Activated CD8-positive, alpha-beta memory T cell treated with anti-CD3 and anti-CD28 coated beads, Interleukin-2, amount 10 ng/mL, durations not matched to agents 7 days and 5 days (primary cell): ENCODE data around the gene ELP4. TPM values are rescaled to one million over a fixed set of nuclear protein-coding genes. Genes with fewer than 3 reads are reported as not detected.

Experiments
- ATAC-seq: fragments of 150-1000 bp; cut with Tn5 transposase; one replicate; pipeline ENCODE4 v1.10.0; 2021; ENCODE audit warnings: moderate library complexity
- CTCF ChIA-PET: fragments of 350-600 bp; sonication (Branson Sonifier 250); formaldehyde crosslinking; loops from one replicate; lab custom pipeline; 2021; ENCODE audit warnings: antibody characterized with exemption; lab: Charles Lee
- DNase-seq: peaks from one replicate; pipeline ENCODE4 v3.0.0-alpha.2; 2020
- H3K27ac Mint-ChIP-seq: one replicate; pipeline ENCODE4 v1.8.0; 2021; ENCODE audit warnings: mild to moderate bottlenecking, mixed read lengths
- H3K27me3 Mint-ChIP-seq: one replicate; pipeline ENCODE4 v1.8.0; 2021; ENCODE audit warnings: mixed read lengths
- H3K36me3 Mint-ChIP-seq: one replicate; pipeline ENCODE4 v1.8.0; 2021; ENCODE audit warnings: mild to moderate bottlenecking, mixed read lengths
- H3K4me1 Mint-ChIP-seq: one replicate; pipeline ENCODE4 v1.8.0; 2021; ENCODE audit warnings: mixed read lengths
- H3K4me3 Mint-ChIP-seq: one replicate; pipeline ENCODE4 v1.8.0; 2021; ENCODE audit warnings: mild to moderate bottlenecking, moderate library complexity, mixed read lengths
- H3K9me3 Mint-ChIP-seq: one replicate; pipeline ENCODE4 v1.8.0; 2022; ENCODE audit warnings: low read depth, mixed read lengths
- total RNA-seq, 2 experiments: library from RNA; stranded (reverse); gene quantifications; one replicate each; pipeline ENCODE4 v1.2.3, GENCODE V29; 2021

The ELP4 gene
- total RNA-seq, 2 experiments from 2014 or later, result 20.7 to 23.7 TPM

DNA sequence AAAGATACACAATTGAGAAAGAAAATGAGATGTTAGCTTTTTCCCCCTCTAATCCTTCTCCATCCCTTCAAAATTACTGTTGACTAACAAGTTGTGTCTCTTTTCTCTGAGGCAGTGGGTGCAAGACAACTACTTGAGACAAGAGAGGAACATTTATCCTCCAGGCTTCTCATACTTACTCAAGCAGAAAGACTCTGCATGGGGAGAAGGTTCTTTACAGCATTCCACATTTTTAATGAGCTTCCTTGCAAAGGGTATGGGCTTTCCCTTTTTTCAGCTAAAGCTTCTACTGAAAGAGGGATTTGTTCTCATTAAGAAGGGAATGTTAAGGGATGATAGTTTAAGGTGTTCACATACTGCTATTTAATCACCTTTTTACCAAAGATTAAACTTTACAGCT lies 253.7 kb downstream of the ELP4 start:
- H3K4me3 Mint-ChIP-seq, result no peak overlapping the region
- ATAC-seq (no peak), DNase-seq (no peak)
- CTCF ChIA-PET, result interaction anchor here (0.7 kb wide), 1 partner anchor 656 kb away, joined by 3 read pairs; no protein-coding TSS in a partner anchor
- H3K9me3 Mint-ChIP-seq, result no peaks in the 10 kb centered on the region
- no peaks in the 10 kb centered on the region for H3K4me1 Mint-ChIP-seq
- H3K27ac Mint-ChIP-seq, result no peak overlapping the region
- no peaks in the 10 kb centered on the region for H3K36me3 Mint-ChIP-seq
- H3K27me3 Mint-ChIP-seq, result no peaks in the 10 kb centered on the region

DNA sequence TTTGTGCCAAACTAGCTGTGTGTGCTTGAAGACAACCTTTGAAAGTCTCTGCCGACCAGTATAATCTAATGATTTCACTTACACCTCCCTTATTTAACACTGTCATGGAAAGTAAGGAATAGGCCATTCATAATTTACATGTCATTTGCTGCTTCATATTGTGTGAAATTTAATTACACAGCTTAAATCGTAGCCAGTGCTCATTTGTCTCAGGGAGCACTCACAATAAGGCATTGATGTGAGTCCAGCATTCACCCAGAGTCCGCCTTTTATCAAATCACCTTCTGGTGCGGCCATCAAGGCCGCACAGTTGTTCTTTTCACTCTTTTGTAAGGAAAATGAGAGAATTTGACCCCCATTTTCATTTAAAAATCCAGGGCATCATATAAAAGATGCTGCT lies 254.7 kb downstream of the ELP4 start:
- no peak overlapping the region for H3K4me3 Mint-ChIP-seq
- H3K9me3 Mint-ChIP-seq, result no peaks in the 10 kb centered on the region
- CTCF ChIA-PET, result no interaction called here
- no peaks in the 10 kb centered on the region for H3K4me1 Mint-ChIP-seq
- H3K27ac Mint-ChIP-seq, result no peak overlapping the region
- no peaks in the 10 kb centered on the region for H3K27me3 Mint-ChIP-seq
- ATAC-seq (no peak), DNase-seq (no peak)
- H3K36me3 Mint-ChIP-seq, result no peaks in the 10 kb centered on the region

DNA sequence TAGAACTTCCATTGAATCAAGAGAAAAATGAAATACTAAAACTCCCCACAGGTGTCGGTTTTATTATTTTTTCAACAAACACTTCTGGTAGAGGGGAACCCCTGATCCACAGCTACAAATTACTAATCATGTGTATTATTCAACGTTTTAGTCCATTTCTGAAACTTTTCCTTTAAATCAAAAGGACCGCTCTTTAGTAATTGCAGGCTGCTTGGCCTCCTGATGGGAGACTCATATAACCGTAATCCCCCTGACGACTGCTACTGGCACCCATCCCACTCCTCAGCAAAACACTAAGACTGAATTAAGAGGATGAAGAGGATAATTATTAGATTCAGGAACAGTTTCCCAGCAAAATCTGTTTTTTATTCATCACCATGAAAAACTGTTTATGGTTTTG lies 255.2 kb downstream of the ELP4 start:
- ATAC-seq (no peak), DNase-seq (no peak)
- Mint-ChIP-seq H3K27me3 (no peaks in the 10 kb centered on the region), H3K4me1 (no peaks in the 10 kb centered on the region), H3K27ac (no peak overlapping the region), H3K9me3 (no peaks in the 10 kb centered on the region), H3K4me3 (no peak overlapping the region), H3K36me3 (no peaks in the 10 kb centered on the region)
- CTCF ChIA-PET, result no interaction called here

GRCh38 chr11:31767066-31767465 lies 257.5 kb downstream of the ELP4 start:
- no peaks in the 10 kb centered on the region for H3K27me3 Mint-ChIP-seq
- no peak overlapping the region for H3K27ac Mint-ChIP-seq
- no peaks in the 10 kb centered on the region for H3K9me3 Mint-ChIP-seq
- no peak for ATAC-seq
- no peaks in the 10 kb centered on the region for H3K36me3 Mint-ChIP-seq
- no peak for DNase-seq
- no peak overlapping the region for H3K4me3 Mint-ChIP-seq
- no peaks in the 10 kb centered on the region for H3K4me1 Mint-ChIP-seq
- CTCF ChIA-PET, result no interaction called here

- no peak overlapping the region for H3K4me3 Mint-ChIP-seq
- CTCF ChIA-PET, result no interaction called here
- H3K9me3 Mint-ChIP-seq, result no peaks in the 10 kb centered on the region
- ATAC-seq (no peak), DNase-seq (no peak)
- peaks cover 2% of the 10 kb centered on the region for H3K36me3 Mint-ChIP-seq
- H3K27ac Mint-ChIP-seq, result no peak overlapping the region
- no peaks in the 10 kb centered on the region for H3K4me1 Mint-ChIP-seq
- H3K27me3 Mint-ChIP-seq, result no peaks in the 10 kb centered on the region
These were observed 258.1 kb downstream of the ELP4 start for GRCh38 chr11:31767685-31768084.

GRCh38 chr11:31768749-31769640 lies 259.4 kb downstream of the ELP4 start:
- H3K36me3 Mint-ChIP-seq, result peaks cover 2% of the 10 kb centered on the region
- ATAC-seq (no peak), DNase-seq (no peak)
- no peaks in the 10 kb centered on the region for H3K9me3 Mint-ChIP-seq
- H3K27me3 Mint-ChIP-seq, result no peaks in the 10 kb centered on the region
- no peak overlapping the region for H3K27ac Mint-ChIP-seq
- CTCF ChIA-PET, result no interaction called here
- H3K4me1 Mint-ChIP-seq, result no peaks in the 10 kb centered on the region
- no peak overlapping the region for H3K4me3 Mint-ChIP-seq

DNA sequence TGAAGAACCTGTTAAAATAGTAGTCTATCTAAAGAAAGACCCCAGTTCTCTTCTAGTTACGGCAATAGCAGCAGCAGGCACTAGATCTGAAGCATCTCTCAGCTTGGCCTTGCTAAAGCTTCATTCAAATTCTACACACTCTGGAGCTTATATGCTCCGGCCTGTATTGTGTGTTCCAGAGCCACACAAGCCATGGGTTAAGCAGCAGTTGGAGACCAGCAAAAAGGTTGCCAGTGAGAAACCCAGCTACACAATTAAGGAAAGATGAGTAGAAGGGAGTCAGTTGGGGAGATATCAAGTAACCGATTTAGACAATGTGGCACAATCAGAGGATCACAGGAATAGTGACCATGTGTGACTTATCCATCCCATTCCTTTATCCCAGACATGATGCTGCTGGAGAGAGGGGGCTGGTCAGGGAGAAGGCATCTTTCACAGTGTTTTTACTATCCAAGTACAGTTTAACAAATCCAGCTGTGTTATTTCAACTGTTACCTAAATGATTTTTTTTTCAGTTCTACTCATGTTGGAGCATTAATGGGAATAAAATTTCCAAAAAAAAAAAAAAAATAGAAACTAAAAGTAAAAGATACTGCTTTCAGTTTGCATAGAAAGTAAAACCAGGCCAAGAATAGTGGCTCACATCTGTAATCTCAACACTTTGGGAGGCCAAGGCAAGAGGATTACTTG lies 260.6 kb downstream of the ELP4 start:
- no peak overlapping the region for H3K27ac Mint-ChIP-seq
- H3K36me3 Mint-ChIP-seq, result peaks cover 2% of the 10 kb centered on the region
- no peak overlapping the region for H3K4me3 Mint-ChIP-seq
- H3K4me1 Mint-ChIP-seq, result no peaks in the 10 kb centered on the region
- DNase-seq (no peak), ATAC-seq (no peak)
- H3K9me3 Mint-ChIP-seq, result no peaks in the 10 kb centered on the region
- CTCF ChIA-PET, result interaction anchor here (0.7 kb wide), 1 partner anchor 53 kb away, joined by 3 read pairs; no protein-coding TSS in a partner anchor
- no peaks in the 10 kb centered on the region for H3K27me3 Mint-ChIP-seq

GRCh38 chr11:31772412-31772811 lies 262.8 kb downstream of the ELP4 start:
- Mint-ChIP-seq H3K4me1 (no peaks in the 10 kb centered on the region), H3K27ac (no peak overlapping the region), H3K27me3 (no peaks in the 10 kb centered on the region), H3K36me3 (peaks cover 2% of the 10 kb centered on the region), H3K9me3 (no peaks in the 10 kb centered on the region), H3K4me3 (no peak overlapping the region)
- no peak for DNase-seq
- CTCF ChIA-PET, result no interaction called here
- ATAC-seq, result no peak

DNA sequence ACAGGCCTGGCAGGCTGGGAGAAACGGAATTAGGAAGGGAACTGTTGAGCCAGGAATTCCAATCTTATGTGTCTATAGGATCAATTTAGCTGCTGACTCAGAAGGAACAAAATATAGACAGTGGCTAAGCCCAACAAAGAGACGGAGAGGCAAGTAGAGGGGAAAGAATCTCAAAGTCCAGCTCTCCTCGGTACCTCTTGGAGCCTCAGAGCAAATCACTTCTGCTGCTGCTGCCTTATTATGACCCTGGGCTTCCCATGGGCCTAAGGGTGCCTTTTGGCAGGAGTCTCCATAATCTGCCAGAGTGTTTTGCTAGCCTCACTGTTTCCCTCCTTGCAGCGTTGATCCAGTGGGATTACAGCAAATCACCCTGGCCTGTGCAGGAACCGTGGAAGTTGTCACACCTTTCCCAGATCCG lies 269.8 kb downstream of the ELP4 start:
- DNase-seq (no peak), ATAC-seq (no peak)
- CTCF ChIA-PET, result no interaction called here
- Mint-ChIP-seq H3K9me3 (no peaks in the 10 kb centered on the region), H3K27ac (no peak overlapping the region), H3K27me3 (no peaks in the 10 kb centered on the region), H3K4me3 (no peak overlapping the region), H3K36me3 (no peaks in the 10 kb centered on the region), H3K4me1 (no peaks in the 10 kb centered on the region)

DNA sequence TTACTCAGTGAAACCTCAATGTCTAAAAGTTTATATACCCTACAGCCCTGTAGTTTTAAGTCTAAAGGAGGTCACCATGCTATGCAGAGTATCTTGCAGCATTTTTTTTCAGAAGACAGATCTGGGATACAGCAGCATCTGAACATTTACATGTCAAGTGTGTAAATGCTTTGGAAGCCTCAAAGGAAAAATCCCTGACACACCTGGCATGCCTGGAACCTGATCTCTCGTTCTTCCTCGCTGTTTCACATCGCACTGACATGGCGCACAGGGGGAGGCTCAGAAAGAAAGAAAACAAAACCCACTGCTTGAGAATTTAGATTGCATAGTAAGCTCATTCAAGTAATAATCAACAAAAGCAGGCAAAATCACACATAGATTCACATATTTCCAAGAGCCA lies 270.5 kb downstream of the ELP4 start:
- Mint-ChIP-seq H3K4me1 (no peaks in the 10 kb centered on the region), H3K4me3 (no peak overlapping the region), H3K36me3 (no peaks in the 10 kb centered on the region), H3K27ac (no peak overlapping the region), H3K9me3 (no peaks in the 10 kb centered on the region), H3K27me3 (no peaks in the 10 kb centered on the region)
- DNase-seq (no peak), ATAC-seq (no peak)
- CTCF ChIA-PET, result no interaction called here

- CTCF ChIA-PET, result no interaction called here
- no peaks in the 10 kb centered on the region for H3K9me3 Mint-ChIP-seq
- no peak for ATAC-seq
- no peak overlapping the region for H3K4me3 Mint-ChIP-seq
- DNase-seq, result no peak
- no peaks in the 10 kb centered on the region for H3K36me3 Mint-ChIP-seq
- H3K4me1 Mint-ChIP-seq, result no peaks in the 10 kb centered on the region
- H3K27me3 Mint-ChIP-seq, result no peaks in the 10 kb centered on the region
- no peak overlapping the region for H3K27ac Mint-ChIP-seq
These were observed 271.0 kb downstream of the ELP4 start for GRCh38 chr11:31780480-31780971.

- CTCF ChIA-PET, result interaction anchor here (0.7 kb wide), 1 partner anchor 407 kb away, joined by 3 read pairs; no protein-coding TSS in a partner anchor
- Mint-ChIP-seq H3K27me3 (no peaks in the 10 kb centered on the region), H3K27ac (no peak overlapping the region), H3K4me1 (no peaks in the 10 kb centered on the region), H3K9me3 (no peaks in the 10 kb centered on the region), H3K4me3 (no peak overlapping the region), H3K36me3 (no peaks in the 10 kb centered on the region)
- no peak for DNase-seq
- ATAC-seq, result no peak
These were observed 272.7 kb downstream of the ELP4 start for GRCh38 chr11:31782257-31782656.

DNA sequence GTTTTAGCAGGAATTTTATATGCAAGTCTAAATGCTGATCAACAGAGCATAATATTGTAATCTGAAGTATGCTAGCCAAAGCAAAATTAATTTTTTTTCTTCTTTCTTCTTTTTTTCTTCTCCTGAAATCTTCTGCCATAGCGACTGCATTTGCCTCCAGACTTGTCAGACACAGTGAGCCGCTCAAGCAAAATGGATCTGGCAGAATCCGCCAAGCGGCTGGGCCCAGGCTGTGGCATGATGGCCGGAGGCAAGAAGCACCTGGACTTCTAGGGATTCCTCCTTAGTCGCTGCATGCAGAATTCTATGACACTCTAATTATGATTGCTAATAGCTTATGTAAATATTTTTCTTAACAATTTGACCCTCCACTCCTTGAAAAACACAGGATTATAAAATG lies 273.7 kb downstream of the ELP4 start:
- no peak overlapping the region for H3K4me3 Mint-ChIP-seq
- no peaks in the 10 kb centered on the region for H3K9me3 Mint-ChIP-seq
- CTCF ChIA-PET, result no interaction called here
- H3K36me3 Mint-ChIP-seq, result no peaks in the 10 kb centered on the region
- DNase-seq (no peak), ATAC-seq (no peak)
- H3K4me1 Mint-ChIP-seq, result no peaks in the 10 kb centered on the region
- H3K27me3 Mint-ChIP-seq, result no peaks in the 10 kb centered on the region
- H3K27ac Mint-ChIP-seq, result no peak overlapping the region

- no peak overlapping the region for H3K27ac Mint-ChIP-seq
- H3K9me3 Mint-ChIP-seq, result no peaks in the 10 kb centered on the region
- no peak for ATAC-seq
- H3K4me3 Mint-ChIP-seq, result no peak overlapping the region
- no peak for DNase-seq
- H3K4me1 Mint-ChIP-seq, result no peaks in the 10 kb centered on the region
- no peaks in the 10 kb centered on the region for H3K27me3 Mint-ChIP-seq
- CTCF ChIA-PET, result no interaction called here
- no peaks in the 10 kb centered on the region for H3K36me3 Mint-ChIP-seq
These were observed 275.0 kb downstream of the ELP4 start for GRCh38 chr11:31784611-31785010.
